Pons (tissue), 1 donor: ENCODE results near the gene FOXL2NB.
"Not testable (repeated sequence)": the region's sequence is repeated elsewhere in the genome, so short reads cannot be mapped to it uniquely, and the experiment has no call there.

ENCODE experiments used
- DNase-seq: peaks from one replicate; pipeline ENCODE4 v3.0.0-alpha.2; 2016; ENCODE audit warnings: low spot score

Gene FOXL2NB

DNA sequence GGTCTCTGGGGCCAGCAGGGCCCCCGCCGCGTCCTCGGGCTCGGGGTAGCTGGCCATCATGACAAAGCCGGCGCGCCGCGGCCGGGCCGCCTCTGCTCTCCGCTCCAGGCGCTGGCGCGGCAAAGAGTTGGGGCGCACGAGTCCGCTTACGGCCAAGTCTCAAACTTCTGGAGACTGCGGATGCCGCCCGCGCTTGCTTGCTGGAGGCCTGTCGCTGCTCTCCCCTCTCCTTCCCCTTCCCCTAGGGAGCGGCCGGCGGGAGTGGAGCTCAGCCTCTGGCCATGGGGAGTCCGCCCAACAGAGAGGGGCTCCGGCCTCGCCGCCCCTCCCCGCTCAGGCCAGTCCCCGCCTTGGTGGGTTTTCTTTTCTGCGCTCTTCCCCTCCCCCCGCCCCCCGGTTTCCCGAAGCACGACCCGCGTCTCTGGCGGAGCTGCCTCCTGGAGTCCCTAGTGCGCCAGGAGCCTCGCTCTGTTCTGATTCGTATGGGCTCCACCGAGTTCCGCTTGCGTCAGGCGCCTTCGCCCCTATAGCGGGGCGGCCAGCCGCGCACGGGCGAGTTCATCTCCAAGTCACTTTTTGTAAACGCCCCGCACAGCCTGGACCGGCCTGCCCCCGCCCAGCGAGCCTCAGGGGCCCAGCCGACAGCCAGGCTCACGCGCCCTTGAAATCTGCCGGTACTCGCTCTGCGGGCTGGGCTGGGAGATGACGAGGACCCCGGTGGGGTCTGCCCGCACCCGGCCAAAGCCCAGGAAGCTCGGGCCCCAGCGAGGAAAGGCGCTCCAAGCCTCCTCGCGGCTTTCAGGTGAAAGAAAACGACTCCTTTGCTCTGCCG lies at the start of gene FOXL2NB, which contains the start of gene FOXL2:
Gene FOXL2NB, plus strand, starts transcription at position 555 of the 832 bp plus-strand sequence. Its CDS starts 148 bp downstream, at position 703.
Gene FOXL2, minus strand, starts transcription at position 475 of the 832 bp plus-strand sequence. Its CDS starts 415 bp downstream, at position 60.
- no peak for DNase-seq

DNA sequence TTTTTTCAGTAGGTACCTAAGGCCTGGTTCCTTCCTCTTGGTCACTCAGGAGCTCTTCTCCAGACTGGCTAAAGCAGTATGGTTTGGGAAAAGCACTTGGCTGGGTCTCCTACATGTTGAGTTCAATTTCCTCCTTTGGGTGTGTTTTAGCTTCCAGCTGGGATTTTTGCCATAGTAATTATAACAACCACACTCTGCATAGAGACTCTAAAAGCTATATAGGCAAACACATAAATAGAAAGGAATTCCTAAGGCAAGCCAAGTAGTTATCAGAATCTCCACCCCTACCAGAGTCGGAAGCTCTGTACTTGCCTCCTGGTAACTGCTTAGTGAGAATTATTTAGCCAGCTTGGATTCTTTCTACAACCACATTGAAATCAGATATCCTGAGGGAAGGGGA lies 48.7 kb upstream of the FOXL2NB start:
- no peak for DNase-seq

DNA sequence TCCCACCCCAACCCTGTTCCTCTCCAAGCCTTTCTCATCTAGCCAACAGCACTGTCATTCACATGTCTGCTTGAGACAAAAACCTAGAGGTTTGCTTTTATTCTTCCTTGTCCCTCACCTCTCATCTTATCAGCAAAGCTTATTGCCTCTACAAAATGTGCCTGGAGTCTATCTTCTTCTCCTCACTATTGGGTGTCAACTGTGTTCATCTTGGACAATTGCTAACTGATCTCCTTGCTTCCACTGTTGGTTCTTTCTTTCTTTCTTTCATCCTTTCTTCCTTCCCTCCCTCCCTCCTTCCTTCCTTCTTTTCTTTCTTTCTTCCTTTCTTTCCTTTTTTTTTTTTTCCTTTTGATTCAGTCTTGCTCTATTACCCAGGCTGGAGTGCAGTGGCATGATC lies 48.3 kb upstream of the FOXL2NB start:
- no peak for DNase-seq

DNA sequence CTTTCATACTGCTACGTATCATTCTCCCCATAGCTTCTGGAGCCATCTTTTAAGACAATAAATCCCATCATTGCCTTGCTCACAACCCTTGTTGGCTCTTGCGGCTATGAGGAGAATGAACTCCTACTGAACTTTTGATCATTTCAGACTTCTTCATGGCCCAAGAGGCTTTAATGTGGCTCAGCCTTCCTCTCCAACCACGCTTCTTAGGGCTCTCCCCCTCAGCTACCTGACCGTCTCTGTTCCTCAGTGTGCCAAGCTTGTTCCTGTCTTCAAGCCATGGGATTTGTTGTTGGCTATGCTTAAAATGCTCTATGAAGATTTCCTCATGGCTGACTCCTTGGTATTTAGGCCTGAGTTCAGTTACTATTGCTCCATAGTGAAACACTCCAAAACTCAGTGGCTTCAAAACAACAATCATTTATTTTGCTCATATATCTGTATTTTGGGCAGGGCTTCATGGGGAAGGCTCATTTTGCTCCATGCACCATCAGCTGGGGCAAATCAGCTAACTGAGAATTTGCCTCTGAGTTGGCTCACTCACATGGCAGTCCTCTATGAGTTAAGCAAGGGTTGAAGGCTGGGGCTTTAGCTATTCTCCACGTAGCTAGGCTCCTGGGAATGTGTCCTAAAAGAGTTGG lies 47.5 kb upstream of the FOXL2NB start:
- no peak for DNase-seq

DNA sequence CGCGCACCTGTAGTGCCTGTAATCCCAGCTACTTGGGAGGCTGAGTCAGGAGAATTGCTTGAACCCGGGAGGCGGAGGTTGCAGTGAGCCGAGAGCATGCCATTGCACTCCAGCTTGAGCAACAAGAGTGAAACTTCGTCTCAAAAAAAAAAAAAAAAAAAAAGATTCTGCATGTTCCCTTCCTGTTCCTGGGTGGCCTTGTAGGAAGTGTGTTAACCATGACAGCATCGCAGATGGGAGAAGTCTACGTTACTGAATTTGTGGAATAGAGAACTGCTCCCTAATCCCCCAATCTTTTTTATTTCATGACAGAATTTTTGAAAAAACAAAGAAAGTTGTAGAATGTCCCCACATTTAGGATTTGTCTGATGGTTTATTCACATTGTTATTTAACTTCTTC lies 45.5 kb upstream of the FOXL2NB start:
- no peak for DNase-seq

DNA sequence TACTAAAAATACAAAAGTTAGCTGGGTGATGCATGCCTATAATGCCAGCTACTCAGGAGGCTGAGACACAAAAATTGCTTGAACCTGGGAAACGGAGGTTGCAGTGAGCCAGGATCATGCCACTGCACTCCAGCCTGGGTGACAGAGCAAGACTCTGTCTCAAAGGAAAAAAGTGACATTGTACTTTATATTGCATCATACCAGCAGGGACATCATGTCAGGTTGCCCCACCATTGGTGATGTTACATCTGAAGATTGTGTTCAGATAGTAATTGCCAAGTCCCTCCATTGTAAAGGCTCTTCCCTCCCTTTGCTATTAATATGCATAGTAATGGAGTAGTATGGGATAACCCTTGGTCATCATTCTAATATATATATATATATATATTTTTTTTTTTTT lies 44.8 kb upstream of the FOXL2NB start:
- no peak for DNase-seq

DNA sequence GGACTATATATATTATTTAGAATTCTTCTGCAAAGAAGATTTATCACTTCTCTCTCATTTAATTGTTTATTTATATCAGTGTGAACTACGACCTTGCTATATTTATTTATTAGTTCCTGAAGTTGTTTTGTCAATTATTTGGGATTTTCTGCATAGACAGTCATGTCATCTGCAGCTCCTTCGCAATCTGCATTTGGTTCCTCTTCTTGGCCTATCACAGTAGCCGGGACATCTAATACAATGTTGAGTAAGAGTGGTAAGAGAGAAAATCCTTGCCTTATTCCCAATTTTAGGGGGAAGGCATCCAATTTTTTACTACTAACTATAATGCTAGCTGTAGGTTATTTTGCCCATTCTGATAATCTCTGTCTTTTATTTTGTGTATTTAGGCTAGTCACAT lies 39.5 kb upstream of the FOXL2NB start:
- DNase-seq = no peak

DNA sequence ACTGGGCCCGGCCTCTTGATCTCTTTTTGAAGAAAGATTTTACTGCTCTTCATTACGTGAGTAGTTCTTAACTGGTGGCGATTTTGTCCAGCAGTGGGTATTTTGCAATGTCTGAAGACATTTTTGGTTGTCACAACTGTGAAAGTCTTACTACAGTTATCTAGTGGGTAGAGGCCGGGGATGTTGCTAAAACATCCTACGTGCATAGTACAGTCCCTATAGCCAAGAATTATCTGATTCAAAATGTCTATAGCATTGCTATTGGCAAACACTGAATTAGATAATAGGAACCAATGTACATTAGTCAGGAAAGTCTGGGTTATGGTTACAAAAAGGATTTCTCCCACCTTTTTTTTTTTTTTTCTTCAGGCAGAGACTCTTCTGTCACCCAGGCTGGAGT lies 38.2 kb upstream of the FOXL2NB start:
- DNase-seq = no peak

DNA sequence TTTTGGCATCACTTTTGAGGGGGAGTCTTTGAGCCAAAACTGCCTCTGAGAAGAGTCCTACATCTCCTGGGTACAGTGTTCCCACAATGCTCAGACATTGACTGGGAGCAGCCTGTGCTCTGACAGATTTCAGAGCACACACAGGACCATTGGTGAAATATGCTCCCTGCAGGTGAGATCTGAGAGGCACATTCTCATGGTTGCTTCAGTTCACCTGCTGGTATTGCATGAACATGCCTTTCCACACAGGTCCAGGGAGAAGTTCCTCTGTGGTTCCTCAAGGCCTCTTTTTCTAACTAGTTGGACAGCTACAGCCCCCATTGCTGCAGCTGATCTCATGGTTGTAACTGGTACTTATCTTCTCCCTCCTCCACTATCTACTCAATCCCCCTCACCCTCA lies 37.1 kb upstream of the FOXL2NB start:
- no peak for DNase-seq

DNA sequence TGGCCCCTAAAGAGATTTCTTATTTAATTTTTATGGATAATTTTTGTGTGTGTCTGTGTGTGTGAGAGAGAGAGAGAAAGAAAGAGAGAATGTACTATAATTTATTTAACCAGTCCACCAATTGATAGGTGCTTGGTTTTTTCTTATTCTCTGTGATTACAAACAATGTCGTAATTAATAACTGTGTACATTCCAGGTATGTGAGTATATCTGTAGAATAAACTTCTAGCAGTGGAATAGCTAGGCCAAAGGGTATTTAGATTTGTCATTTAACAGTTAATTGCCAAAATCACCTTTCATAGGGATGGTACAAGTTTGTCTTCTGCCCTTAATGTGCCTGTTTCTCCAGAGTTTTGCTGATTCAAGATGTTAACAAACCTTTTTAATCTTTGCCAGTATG lies 35.4 kb upstream of the FOXL2NB start:
- no peak for DNase-seq

DNA sequence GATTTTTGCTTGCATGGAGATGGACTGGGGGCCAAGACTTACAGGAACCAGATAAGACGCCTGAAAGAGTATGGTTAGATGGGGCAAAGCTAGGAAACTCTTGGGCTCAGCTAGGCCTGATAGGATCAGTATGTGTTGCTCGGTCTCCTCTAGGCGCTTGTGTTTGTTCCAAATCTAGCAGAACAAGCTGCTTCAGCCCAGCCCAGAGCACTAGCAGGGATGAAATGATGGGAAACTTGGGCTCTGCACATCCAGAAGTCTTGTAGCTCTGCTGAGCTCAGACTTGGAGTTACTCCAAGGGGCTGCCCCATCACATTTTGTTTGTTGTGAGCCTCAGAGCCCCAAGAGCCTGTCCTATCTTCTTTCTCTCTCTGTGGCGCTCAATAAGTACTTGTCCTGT lies 34.8 kb upstream of the FOXL2NB start:
- DNase-seq = no peak

DNA sequence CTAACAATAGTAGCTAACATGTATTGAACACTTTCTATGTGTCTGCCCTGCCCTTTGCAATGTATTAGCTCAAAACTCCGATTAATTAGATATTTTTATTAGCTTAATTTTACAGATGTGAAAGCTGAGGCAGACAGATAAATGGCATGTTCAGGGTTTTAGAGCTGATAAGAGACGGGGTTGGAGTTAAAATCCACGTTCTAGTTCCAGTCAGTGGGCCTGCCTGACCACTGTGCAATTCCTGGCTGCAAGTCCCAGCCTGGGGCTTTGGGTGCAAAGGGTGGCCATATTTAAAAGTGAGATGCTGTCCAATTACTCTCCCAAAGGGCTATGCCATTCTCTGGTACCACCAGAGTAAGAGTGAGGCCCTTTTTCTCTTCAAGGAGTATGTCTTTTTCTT lies 33.3 kb upstream of the FOXL2NB start:
- no peak for DNase-seq

DNA sequence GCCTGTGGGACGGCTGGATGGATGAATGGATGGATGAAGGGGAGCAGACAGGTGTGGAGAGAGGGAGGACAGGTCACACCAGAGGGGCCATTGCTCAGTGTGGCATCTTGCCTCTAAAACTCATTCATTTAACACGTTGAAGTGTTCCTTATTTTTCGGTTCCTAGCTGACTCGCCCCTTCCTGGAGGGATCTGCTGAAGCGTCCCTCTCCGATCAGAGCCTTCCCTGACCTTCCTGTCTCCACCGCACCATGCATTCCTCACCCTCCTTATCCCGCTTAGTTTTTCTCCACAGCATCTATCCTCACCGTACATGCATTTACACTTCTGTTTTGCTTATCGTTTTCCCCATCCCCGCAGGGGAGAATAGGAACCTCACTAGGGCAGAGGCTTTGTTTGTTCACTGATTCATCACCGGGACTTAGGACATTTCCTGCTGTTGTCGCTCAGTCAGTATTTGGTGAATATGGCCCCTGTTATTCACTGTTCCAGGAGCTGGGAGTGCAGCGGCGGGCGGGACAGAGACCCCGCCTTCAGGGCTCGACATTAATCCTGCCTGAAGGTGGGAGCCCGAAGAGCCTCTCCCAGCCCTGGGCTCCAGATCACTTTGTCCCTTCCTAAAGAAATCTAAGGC lies 32.0 kb upstream of the FOXL2NB start:
- peak; percentile 51 for DNase-seq

DNA sequence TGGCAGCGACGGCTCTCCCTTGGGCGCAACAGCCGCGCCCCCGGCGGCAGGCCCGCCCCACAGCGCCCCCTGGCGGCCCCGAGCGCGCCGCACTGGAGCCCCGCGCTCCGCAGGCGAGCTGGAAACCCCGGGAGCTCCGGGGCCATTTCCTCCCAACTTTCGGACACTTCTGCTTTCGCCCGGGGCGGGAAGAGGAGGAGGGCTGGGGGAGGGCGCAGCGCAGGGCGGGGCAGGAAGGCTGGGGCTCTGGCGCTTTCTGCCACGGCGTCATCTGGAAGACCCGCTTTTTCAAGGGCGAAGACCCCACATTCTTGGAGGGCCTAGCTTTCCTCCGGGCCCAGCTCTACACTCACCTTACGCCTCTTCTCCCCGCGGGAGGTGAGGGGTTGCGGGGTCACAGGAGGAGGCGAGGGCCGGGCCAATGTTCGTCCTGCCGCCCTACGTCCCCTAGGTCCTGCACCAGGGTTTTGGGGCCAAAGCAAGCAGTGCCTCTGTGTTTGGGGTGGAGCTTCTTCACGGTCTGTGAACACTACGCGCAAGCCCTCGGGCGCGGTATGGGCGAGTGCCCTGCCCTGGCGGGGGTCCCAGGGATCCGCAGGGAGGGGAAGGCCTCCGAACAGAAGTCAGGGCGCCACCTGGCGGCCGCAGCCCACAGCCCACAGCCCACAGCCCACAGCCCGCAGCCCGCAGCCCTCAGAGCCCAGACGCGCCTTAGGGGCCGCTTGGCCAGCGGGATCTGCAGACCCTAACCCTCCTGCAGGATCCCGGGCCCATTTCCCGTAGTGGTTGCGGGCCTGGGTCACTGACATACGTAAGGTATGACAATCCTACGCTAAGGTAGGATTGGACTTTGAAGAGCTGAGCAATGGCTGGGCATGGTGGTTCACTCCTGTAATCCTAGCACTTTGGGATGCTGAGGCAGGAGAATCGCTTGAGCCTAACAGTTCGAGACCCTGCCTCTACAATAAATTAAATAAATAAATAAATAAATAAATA lies 31.2 kb upstream of the FOXL2NB start:
- DNase-seq = peak; percentile 79

DNA sequence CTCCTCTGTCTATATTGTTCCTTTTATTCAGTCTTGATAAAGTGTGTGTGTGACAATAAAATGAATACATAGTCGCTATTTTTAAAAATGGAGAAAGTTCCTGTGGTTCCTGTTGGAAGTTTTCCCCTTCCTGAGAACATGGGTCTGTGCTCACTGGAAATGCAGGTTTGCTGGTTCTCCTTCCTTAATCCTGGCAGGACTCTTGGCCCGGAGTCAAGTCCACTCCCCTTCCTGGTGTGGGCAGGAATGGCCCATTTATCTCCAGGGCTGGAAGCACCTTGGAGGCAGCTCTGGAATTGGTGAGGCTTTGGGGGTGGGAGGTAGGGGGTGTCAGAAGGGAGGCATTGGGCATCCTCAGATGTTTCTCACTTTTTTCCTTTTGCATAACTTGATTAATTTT lies 30.2 kb upstream of the FOXL2NB start:
- DNase-seq = no peak

DNA sequence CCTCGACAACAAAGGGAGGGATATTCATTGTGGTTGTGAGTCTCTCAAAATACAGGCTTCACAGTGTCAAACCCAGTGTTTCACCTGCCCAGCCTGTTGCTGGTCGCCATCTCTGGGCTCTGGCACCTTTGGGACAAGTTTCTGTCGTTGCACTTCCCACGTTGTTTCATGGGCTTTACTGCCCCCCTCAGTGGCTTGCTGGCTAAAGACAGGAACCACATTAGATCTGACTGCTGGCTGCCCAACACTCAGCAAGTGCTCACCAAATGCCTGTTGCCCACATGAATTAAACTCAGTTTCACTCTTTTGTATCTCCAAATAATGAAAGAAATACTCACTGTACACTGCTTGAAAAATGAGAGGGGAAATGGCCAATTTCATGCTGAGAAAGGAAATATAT lies 27.7 kb upstream of the FOXL2NB start:
- no peak for DNase-seq

DNA sequence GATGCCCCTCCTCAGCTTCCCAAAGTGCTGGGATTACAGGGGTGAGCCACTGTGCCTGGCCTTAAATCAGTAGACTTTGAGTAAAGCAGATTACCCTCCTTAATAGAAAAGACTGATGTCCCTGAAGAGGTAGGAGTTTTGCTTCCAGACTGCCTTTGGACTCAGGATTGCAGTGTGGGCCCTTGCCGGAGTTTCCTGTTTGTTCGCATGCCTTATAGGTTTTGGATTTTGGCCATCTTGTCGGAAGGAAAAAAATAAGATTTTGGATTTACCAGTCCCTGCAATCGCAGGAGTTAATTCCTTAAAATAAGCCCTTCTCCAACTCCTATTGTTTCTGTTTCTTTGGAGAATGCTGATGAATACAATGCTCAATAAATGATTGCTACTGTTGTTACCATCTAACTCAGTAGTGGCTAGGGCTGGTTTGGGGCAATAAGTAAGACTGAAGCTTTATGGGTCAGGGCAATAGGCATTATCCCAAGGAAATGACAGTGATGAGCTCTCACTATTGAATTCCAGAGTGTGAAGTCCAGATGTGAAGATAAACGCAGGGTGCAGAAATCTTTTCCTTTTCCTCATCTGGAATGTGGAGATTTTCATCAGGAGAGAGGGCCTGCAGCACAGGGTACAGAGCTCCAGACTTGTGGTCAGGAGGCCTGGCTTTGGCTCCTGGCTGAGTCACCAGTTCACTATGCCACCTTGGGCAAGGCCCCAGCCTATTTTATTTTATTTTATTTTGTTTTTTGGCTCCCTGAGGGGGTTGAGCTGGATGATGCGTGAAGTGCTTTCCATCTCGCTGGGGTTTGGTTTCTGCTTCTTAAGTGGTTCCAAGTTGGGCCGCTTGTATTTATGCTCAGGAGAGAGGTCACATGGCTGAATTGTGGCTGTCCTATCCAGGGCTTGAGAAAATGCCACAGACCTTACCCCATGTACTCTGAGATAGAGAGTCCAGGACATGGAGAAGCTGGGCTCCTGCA lies 25.4 kb upstream of the FOXL2NB start:
- no peak for DNase-seq

DNA sequence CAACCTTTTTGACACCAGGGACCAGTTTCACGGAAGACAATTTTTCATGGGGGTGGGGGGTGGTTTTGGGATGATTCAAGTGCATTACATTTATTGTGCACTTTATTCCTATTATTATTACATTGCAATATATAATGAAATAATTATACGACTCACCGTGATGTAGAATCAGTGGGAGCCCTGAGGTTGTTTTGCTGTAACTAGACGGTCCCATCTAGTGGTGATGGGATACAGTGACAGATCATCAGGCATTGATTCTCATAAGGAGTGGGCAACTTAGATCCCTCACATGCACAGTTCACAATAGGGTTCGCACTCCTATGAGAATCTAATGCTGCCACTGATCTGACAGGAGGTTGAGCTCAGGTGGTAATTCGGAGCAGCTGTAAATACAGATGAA lies 24.6 kb upstream of the FOXL2NB start:
- DNase-seq = not testable (repeated sequence)

DNA sequence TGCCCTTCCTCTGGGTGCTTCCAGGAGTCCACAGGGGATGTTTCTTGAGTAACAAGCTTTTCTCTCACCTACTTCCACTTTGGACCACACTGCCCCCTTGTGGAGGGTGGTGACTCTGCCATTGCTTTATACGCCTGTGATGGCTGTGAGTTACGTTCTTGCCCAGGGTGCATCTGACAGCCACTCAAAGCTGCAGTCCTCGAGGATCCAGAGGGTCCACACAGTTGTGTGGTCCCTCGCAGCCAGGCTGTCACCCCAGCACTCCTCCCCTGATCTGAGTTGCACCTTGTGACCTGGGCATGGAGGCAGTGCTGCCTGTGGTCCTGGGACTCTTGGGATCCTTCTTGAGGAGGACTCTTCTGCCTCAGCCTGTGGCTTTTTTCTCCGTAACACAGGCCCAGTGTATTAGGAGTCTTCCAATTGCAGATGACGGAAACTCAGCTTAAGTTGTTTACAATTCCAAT lies 23.5 kb upstream of the FOXL2NB start:
- peak; percentile 82 for DNase-seq

DNA sequence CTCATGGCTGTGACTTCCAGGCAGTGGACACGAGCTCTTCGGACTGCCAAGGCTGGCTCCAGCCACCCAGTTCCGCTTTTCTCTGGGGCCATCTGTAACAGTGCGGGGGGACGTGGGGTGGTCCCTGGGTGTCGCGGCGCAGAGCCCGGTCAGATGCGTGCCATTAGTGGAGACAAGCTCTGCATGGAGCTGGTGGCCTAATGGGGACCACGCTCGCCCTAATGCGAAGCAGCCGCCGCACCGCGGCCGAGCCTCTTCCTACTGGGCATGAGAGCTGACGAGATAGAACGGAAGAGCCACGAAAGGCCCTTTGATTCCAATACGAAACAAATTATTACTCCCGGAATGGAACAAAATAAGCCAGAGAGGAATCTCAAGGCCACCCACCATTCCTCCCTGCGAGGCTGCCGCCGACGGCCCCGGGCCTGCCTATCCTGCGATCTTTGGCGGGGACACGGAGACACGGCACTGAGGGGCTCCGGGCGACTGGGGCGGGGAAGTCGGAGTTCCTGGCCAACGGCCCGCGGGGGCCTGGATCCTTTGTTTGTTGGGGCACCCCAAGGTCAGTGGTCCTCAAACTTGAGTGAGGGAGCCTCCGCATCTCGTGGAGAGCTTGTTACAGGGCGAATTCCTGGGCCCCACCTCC lies 18.2 kb upstream of the FOXL2NB start:
- DNase-seq = no peak
